ENCODE measurements around the gene GATA5.

GATA5 gene, protein sequence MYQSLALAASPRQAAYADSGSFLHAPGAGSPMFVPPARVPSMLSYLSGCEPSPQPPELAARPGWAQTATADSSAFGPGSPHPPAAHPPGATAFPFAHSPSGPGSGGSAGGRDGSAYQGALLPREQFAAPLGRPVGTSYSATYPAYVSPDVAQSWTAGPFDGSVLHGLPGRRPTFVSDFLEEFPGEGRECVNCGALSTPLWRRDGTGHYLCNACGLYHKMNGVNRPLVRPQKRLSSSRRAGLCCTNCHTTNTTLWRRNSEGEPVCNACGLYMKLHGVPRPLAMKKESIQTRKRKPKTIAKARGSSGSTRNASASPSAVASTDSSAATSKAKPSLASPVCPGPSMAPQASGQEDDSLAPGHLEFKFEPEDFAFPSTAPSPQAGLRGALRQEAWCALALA

GRCh38 chr20:62475772-62476055 is at the start of gene GATA5:
Gene GATA5, minus strand, starts transcription at chr20:62475995. Its CDS starts 474 bp downstream, at chr20:62475521.
- DNase-seq = no peak

DNA sequence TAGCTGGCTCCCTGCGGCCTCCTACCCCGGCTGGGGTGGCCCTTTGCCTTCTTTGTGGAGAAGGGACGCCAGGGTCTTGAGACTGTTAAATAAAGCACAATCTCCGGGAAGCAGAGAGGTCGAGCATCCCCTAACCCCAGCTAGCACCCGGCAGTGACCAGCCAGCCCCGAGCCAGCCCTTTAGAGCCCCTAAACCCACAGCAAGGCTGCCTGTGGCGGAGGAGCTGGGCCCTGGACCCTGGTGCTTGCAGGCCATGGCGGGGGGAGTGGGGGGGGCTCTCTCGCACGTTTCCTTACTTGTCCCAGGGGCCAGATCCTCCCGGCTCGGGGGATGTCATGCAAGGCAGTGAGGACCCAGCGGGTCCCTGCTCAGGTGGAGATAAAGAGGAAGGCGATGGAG is 49.2 kb upstream of the GATA5 start:
- no peak for DNase-seq

- DNase-seq = no peak
Observed at GRCh38 chr20:62524505-62524911, 48.7 kb upstream of the GATA5 start.

GRCh38 chr20:62523473-62524203 is 47.8 kb upstream of the GATA5 start:
- peak in 1 of 2 experiments; percentile 35 for DNase-seq

DNA sequence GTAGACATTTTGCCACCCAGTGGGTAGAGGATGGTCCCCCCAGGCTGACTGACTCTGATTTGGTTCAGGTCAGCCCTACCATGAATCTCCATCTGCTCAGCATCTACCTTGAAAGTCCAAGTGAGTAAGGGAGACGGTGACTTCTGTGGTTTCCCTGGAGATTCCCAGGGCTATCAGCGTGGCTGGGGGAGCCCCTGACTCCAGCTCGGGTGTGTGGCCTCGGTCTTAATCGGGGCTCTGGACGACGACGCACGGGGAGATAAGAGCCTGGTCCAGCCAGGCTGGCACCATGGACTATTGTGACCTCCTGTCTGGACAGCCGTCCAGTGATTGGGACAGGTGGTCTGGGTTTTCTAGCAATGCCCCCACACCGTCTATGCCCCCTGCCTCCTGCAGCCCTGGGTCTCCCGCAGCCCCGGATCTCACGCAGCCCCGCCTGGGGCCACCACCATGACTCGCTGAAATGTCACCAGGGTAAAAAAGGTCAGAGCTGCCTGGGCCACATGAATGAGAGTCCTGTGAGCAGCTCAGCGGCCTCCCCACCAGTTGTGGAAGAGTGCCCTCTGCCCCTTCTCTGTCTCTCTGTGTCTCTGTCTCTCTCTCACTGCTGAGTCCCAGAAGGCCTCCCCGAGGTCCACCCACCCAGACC is 47.1 kb upstream of the GATA5 start:
- no peak for DNase-seq

DNA sequence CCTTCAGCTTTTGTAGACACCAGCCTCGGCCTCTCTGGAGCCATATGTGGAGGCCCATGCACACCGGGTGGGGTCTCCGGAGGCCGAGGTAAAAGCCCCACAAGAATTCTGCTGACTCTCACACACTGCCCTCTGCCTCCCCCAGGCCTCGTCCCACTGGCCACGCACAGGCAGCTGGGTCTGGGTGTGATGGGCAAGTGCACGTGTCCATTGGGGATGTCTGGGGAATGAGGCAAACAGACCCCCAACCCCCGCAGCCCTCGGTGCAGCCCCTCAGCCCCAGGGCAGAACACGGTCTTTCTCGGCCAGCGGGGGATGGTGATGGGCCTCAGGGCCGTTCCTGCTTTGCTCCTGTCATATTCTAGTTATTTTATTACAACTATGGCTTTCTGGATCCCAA is 44.0 kb upstream of the GATA5 start:
- DNase-seq = no peak

DNA sequence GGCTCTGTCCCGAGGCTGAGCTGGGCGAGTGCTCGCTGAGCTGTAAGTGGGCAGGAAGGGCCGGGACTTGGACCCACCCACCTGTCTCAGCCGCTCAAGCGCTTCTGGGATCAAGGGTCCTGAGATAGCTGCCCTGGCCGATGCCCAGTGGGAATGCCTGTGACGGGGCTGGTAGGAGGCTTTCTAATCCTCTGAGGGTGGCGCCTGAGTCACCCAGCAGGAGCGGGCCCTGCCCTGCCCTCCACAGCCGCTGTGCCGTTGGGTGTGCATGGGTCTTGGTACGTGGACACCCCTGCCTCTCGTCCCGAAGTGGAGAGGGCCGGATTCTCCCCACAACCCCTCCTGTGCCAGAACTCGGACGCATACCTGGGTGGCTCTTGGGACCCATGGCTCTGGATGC is 43.1 kb upstream of the GATA5 start:
- no peak for DNase-seq

- no peak for DNase-seq
Observed at GRCh38 chr20:62517901-62518610, 42.3 kb upstream of the GATA5 start.

- no peak for DNase-seq
Observed at GRCh38 chr20:62517168-62517567, 41.4 kb upstream of the GATA5 start.

DNA sequence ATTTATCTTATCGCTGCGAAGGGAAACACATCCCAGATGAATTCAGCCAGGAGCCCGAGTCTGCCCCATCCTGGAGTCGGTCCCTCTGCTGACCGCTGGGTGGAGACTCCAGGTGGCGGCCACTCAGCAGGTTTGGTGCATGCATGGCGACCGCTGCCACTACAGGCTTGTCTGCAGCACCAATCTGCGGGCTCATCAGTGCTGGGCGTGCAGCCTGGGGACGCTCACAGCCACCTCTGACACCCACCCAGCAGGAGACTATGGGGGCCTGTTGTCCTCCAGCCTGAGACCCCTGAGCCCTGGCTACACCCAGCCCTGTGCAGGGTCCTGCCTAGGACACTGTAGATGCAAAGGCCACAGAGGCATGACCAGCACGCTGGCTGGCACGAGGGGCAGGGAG is 40.5 kb upstream of the GATA5 start:
- DNase-seq = peak; percentile 70 to 86

- no peak for DNase-seq
Observed at GRCh38 chr20:62515826-62516225, 40.0 kb upstream of the GATA5 start.

DNA sequence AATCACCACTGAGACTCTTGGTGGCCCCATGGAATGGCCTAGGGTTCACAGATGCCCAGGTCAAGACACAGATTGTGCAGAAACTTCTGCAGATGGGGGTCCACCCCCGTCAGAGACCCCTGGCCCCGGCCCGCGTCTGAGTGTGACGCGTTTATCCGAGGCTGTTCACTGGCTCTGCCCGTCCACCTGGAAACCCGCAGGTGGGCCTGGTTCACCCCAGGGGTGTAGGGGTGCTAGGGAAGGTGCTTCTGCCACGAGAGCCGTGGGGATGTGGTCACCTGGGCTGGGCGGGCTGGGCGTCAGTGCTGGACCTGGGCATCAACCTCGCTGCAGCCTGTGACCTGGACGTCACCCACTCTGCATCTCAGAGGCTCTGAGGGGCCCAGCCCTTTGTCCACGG is 39.5 kb upstream of the GATA5 start:
- DNase-seq = no peak

GRCh38 chr20:62513991-62514390 is 38.2 kb upstream of the GATA5 start:
- no peak for DNase-seq

DNA sequence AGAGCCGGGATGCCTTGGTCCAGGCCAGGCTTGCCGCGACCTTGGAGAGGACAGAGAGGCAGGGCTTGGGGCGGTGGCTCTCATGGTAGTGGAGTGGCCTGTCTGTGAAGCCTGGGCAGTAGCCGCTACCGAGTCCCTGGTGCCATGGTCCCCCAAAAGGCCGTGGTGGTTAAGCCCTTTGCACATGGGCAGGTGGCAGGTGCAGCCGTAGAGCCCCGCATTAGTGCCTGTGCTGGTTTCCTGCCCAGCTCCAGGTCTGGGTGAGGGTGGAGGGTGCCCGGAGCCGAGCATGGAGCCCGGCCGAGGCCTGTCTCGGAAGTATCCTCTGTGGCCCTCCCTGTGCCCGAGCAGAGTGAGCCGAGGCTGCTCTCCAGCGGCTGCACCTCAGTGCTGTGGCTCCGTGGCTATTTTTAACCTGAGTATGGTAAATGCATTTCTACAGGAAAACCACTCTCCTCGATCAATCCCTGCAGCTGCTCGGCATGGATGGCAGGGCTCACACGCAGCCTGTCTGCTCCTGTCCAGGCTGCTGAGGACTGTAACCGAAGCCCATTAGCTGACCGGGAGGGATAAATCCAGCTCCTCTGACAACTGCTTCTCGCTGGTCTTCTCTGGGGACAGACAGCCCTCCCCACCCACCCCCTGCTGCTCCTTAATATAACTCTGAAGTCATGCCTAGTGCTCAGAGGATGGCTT is 36.3 kb upstream of the GATA5 start:
- peak; percentile 80 to 89 for DNase-seq

DNA sequence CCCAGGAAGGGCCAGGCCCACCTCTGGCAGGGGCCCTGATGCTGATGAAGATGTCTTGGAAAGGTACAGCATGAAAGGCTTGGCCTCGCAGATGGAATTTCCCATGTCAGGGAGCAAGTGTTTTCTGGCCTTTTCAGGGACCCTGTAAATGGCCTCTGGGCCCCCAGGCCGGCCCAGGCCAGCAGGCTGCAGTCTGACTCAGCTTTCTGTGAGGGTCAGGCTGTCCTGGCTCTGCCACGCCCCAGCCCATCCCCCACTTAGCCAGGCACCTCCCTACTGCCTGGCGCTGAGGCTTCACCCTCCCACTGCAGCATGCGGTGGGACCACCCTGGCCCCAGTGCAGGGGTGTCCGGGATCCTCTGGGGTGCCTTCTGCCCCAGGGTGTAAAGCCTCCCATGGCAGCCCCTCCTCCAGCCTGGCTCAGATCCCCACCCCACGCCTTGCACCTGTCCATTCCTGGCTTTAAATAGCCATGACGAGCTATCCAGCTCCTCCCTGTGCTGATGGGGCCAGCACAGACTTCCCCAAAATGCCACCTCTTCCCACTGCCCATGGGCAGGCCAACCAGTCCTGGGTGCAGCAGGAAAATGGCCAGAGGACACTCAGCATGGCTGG is 35.6 kb upstream of the GATA5 start:
- DNase-seq = peak; percentile 66 to 69

DNA sequence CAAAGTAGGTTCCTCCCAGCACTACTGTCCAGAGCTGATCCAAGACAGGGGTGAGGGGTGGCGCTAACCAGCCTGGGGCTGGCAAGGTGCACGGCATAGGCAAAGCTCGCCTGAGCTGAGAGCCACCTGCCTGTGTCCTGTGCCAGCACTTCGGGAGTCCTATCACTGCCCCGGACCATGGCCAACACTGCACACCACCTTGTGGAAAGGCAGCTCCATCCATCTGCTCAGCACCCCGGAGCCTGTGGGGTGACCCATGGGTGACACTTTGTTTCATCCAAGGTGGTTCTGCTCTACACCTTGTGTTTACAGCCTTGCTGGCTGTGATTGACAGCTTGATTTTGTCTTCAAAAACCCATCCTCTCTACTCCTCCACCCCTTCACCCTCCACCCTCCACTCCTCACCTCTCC is 32.9 kb upstream of the GATA5 start:
- DNase-seq = peak in 1 of 2 experiments; percentile 17

GRCh38 chr20:62507991-62508640 is 32.3 kb upstream of the GATA5 start:
- DNase-seq = no peak

- DNase-seq = no peak
Observed at GRCh38 chr20:62507323-62507722, 31.5 kb upstream of the GATA5 start.

GRCh38 chr20:62506791-62507190 is 31.0 kb upstream of the GATA5 start:
- no peak for DNase-seq

- DNase-seq = no peak
Observed at GRCh38 chr20:62506087-62506486, 30.3 kb upstream of the GATA5 start.

- no peak for DNase-seq
Observed at GRCh38 chr20:62505337-62506045, 29.7 kb upstream of the GATA5 start.
